RWPE2 (cell line): Measurements from ENCODE around the gene PRAME.

Experiments used
- ATAC-seq: fragments of 200-7000 bp; cut with Tn5 transposase; 3 replicates; pipeline ENCODE4 v1.9.1; 2021; ENCODE audit warnings: low read depth
- DNase-seq: peaks from one replicate; pipeline ENCODE4 v3.0.0-alpha.2; 2020; ENCODE audit warnings: low spot score
- H3K27ac ChIP-seq: fragments of 450-650 bp; 2 replicates; pipeline ENCODE4 v1.5.1; 2017; ENCODE audit warnings: mild to moderate bottlenecking; ENCODE audit not compliant: poor library complexity, severe bottlenecking
- H3K27me3 ChIP-seq: fragments of 250-450 bp; sonication (Bioruptor Pico); 2 replicates; pipeline ENCODE4 v1.5.1; 2021; ENCODE audit warnings: mild to moderate bottlenecking, moderate library complexity; ENCODE audit not compliant: insufficient read depth, poor library complexity, severe bottlenecking
- H3K36me3 ChIP-seq: fragments of 250-450 bp; sonication (Bioruptor Pico); 2 replicates; pipeline ENCODE4 v1.5.1; 2020; ENCODE audit warnings: low read depth, mild to moderate bottlenecking, moderate library complexity
- H3K4me1 ChIP-seq: fragments of 250-450 bp; sonication (Bioruptor Pico); 2 replicates; pipeline ENCODE4 v1.5.1; 2021; ENCODE audit warnings: mild to moderate bottlenecking, moderate library complexity; ENCODE audit not compliant: insufficient read depth, poor library complexity, severe bottlenecking
- H3K4me3 ChIP-seq: fragments of 250-450 bp; sonication (Bioruptor Pico); 2 replicates; pipeline ENCODE4 v1.5.1; 2021; ENCODE audit warnings: mild to moderate bottlenecking, moderate library complexity; ENCODE audit not compliant: severe bottlenecking
- H3K9me3 ChIP-seq: fragments of 250-450 bp; sonication (Bioruptor Pico); 2 replicates; pipeline ENCODE4 v1.5.1; 2021; ENCODE audit warnings: mild to moderate bottlenecking, moderate library complexity; ENCODE audit not compliant: severe bottlenecking
- TF ChIP-seq, protein P1 (sequence below): fragments of 450-650 bp; IDR thresholded peaks from one replicate; pipeline ENCODE4 v1.5.1; 2017; ENCODE audit warnings: mild to moderate bottlenecking, moderate library complexity; ENCODE audit not compliant: poor library complexity, severe bottlenecking

Gene PRAME

DNA sequence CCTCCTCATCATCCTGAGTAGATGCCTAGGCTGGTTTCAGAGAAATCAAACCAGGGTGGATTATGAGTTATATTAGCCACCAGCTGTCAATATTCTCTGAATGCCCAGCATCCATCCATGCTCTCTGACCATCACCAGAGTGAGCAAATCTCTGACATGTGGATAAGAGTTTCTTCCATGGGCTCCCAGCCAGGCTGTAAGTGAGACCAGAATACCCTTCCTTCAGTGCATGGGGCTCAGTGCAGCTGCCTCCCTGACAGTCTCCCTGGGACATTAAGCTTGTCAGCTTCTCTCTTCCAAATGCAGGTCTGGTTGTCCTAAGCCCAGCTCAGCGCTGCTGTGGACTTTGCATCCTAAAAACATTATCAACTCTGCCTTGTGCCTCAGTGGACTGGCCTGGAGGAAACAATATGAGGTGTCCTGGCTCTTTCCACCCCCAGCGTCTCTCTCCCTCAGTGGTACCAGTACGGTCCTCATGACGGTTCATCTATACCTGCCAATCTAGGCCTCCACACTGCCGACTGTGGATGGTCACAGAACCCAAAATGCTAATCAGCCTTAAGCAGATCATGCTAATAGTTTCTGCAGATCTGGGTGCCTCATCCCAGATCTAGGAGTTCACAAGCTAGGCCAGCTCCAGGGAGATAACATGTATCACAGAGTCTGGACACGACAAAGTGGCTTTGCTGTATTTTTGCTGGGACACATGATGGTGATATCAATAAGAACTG, 41.6 kb upstream of the PRAME start:
- Histone ChIP-seq H3K9me3 (peaks cover 11% of the 10 kb centered on the region), H3K4me3 (no peak overlapping the region), H3K36me3 (no peaks in the 10 kb centered on the region), H3K27me3 (no peaks in the 10 kb centered on the region), H3K4me1 (no peaks in the 10 kb centered on the region), H3K27ac (no peak overlapping the region)
- no peak for ATAC-seq
- TF ChIP-seq, protein P1, sequence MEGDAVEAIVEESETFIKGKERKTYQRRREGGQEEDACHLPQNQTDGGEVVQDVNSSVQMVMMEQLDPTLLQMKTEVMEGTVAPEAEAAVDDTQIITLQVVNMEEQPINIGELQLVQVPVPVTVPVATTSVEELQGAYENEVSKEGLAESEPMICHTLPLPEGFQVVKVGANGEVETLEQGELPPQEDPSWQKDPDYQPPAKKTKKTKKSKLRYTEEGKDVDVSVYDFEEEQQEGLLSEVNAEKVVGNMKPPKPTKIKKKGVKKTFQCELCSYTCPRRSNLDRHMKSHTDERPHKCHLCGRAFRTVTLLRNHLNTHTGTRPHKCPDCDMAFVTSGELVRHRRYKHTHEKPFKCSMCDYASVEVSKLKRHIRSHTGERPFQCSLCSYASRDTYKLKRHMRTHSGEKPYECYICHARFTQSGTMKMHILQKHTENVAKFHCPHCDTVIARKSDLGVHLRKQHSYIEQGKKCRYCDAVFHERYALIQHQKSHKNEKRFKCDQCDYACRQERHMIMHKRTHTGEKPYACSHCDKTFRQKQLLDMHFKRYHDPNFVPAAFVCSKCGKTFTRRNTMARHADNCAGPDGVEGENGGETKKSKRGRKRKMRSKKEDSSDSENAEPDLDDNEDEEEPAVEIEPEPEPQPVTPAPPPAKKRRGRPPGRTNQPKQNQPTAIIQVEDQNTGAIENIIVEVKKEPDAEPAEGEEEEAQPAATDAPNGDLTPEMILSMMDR = no peak
- no peak for DNase-seq

DNA sequence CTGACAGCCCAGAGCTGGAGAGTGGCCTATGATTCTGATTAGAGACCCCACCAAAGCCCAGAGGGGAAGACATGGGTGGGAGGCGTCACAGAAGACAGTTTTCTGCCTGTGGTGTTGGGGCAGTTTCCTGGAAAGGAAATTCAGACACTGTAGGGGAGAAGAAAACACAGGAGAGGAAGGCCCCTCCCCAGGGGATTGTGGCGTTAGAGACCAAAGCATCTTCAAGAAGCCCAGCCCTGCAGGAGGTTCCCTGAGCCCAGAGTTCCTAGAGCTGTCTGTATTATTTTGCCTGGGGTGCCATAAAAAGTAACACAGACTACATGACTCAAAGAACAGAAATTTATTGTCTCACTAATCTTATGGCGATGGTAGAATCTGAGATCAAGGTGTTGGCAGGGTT, 40.2 kb upstream of the PRAME start:
- TF ChIP-seq, protein P1 = no peak

DNA sequence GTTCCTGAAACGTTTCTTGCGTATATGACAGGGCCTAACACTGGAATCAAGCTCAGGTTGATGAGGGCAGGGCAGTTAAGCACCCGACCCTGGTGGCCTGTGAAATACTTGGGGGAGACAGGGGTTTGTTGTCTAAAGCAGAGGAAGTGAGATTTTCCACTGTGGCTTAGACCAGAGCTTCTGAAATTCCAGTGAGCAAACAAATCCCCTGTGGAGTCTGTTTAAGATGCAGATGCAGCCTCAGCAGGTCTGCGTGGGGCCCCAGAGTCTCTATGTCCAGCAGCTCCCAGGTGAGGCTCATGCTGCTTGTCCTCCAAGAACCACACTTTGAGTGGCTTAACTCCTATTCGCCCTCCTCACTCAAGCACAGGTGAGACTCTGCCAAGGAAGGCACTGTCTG, 39.1 kb upstream of the PRAME start:
- Histone ChIP-seq H3K27me3 (no peaks in the 10 kb centered on the region), H3K9me3 (peaks cover 8% of the 10 kb centered on the region), H3K4me1 (no peaks in the 10 kb centered on the region), H3K36me3 (no peaks in the 10 kb centered on the region), H3K27ac (no peak overlapping the region), H3K4me3 (no peak overlapping the region)
- TF ChIP-seq, protein P1 = no peak
- DNase-seq (no peak), ATAC-seq (no peak)

More for the DNA sequence above, 40.2 kb upstream of the PRAME start:
- no peaks in the 10 kb centered on the region for H3K27me3 ChIP-seq
- H3K36me3 ChIP-seq = no peaks in the 10 kb centered on the region
- no peak for DNase-seq
- H3K27ac ChIP-seq = no peak overlapping the region
- H3K4me3 ChIP-seq = no peak overlapping the region
- H3K4me1 ChIP-seq = no peaks in the 10 kb centered on the region
- no peak for ATAC-seq
- H3K9me3 ChIP-seq = peaks cover 11% of the 10 kb centered on the region

DNA sequence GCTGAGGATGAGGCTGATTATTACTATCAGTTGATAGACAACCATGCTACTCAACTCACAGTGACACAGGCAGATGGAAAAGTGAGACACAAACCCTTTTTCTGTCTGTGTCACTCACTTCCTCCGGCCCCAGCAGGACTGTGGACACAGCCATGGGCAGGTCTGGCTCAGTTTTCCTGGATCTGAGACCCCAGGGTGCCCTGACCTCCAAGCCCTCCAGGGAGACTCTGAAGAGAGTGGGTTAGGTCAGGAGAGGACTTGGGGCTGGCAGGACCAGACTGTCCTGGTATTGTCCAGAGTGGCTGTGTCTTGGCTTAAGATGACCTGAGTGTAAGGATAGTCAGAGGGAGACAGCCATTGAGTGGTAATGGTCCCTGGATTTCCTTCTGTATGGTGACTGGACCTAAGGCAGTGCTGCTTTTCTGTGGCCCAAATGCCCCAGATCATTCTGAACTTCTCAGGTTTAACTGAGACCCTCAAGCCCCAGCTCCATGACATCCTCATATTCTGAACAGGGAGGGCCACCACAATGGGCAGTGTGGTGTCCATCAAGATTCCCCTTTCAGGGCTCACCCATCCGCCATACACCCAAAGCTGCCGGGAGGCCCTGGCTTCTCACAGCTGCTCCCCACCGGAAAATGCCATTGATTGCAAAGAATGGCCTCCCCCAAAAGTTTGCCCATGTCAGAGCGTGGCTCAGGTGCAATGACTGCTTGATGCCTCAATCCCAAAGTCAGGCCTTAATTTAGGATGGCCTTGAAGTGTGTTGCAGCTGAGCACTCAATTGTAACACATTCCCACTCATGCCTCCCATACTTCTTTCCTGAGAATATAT, 36.2 kb upstream of the PRAME start:
- no peaks in the 10 kb centered on the region for H3K4me1 ChIP-seq
- no peaks in the 10 kb centered on the region for H3K36me3 ChIP-seq
- no peak overlapping the region for H3K4me3 ChIP-seq
- TF ChIP-seq, protein P1 = no peak
- no peaks in the 10 kb centered on the region for H3K27me3 ChIP-seq
- H3K27ac ChIP-seq = no peak overlapping the region
- ATAC-seq (no peak), DNase-seq (no peak)
- peaks cover 8% of the 10 kb centered on the region for H3K9me3 ChIP-seq
